Mesodermal cell (in vitro differentiated cells): ENCODE measurements around the gene PMEL.

ENCODE experiments used
- H3K27ac ChIP-seq: 2 replicates; pipeline ENCODE4 v1.7.0; 2013; ENCODE audit warnings: mild to moderate bottlenecking, low read depth, low read length, moderate library complexity; ENCODE audit not compliant: severe bottlenecking
- H3K36me3 ChIP-seq: 2 replicates; pipeline ENCODE4 v1.7.1; 2013; ENCODE audit warnings: mild to moderate bottlenecking, low read length, moderate library complexity; ENCODE audit not compliant: control insufficient read depth, insufficient read depth
- H3K4me1 ChIP-seq: one replicate; pipeline ENCODE4 v1.7.1; 2013; ENCODE audit warnings: mild to moderate bottlenecking, low read length; ENCODE audit not compliant: insufficient read depth, control insufficient read depth, poor library complexity, severe bottlenecking
- H3K4me3 ChIP-seq: 2 replicates; pipeline ENCODE4 v1.7.0; 2013; ENCODE audit warnings: low read length, control low read depth, mild to moderate bottlenecking; ENCODE audit not compliant: insufficient read depth, poor library complexity, severe bottlenecking; ENCODE audit errors: extremely low read depth
- H3K9me3 ChIP-seq: 2 replicates; pipeline ENCODE4 v1.7.1; 2013; ENCODE audit warnings: mild to moderate bottlenecking, low read length, moderate library complexity; ENCODE audit not compliant: control insufficient read depth
- WGBS, 2 experiments: methylation state at CpG; one replicate each; pipeline ENCODE4 v1.1.5; 2013; ENCODE audit warnings: missing lambda C conversion rate in 2 of 2; ENCODE audit not compliant: insufficient coverage in 2 of 2; 5-methylcytosine and 5-hydroxymethylcytosine counted together

The PMEL gene

GRCh38 chr12:55970775-55971174 is 4.9 kb upstream of the PMEL start:
- Histone ChIP-seq H3K36me3 (peaks cover 53% of the 10 kb centered on the region), H3K4me3 (no peak overlapping the region), H3K27ac (no peak overlapping the region), H3K4me1 (peaks cover 32% of the 10 kb centered on the region), H3K9me3 (no peaks in the 10 kb centered on the region)
- WGBS, 2 experiments: 83 to 96% methylated on average over 3 to 5 of the region's 7 CpGs

- no peak overlapping the region for H3K27ac ChIP-seq
- no peak overlapping the region for H3K4me3 ChIP-seq
- H3K4me1 ChIP-seq: peaks cover 31% of the 10 kb centered on the region
- 94% methylated on average over 3 of the region's 4 CpGs; no CpG with 5 or more reads in 1 of the 2 experiments for WGBS, 2 experiments
- H3K9me3 ChIP-seq: no peaks in the 10 kb centered on the region
- peaks cover 45% of the 10 kb centered on the region for H3K36me3 ChIP-seq
Observed at GRCh38 chr12:55969356-55969755, 3.5 kb upstream of the PMEL start.

- H3K27ac ChIP-seq: peak within 1 kb of the TSS; percentile 80
- peaks cover 39% of the 10 kb centered on the region for H3K36me3 ChIP-seq
- peaks cover 19% of the 10 kb centered on the region for H3K4me1 ChIP-seq
- WGBS, 2 experiments: 1% methylated on average over 36 to 37 of the region's 45 CpGs
- H3K9me3 ChIP-seq: no peaks in the 10 kb centered on the region
- peak within 1 kb of the TSS; percentile 91 for H3K4me3 ChIP-seq
Observed at GRCh38 chr12:55966408-55967281, 803 bp upstream of the PMEL start, which contains the start of gene CDK2. TSS of gene CDK2 (plus strand) at chr12:55966830. CDS start at chr12:55967009, 179 bp downstream.

- 33 to 50% methylated on average over 3 of the region's 5 CpGs for WGBS, 2 experiments
- H3K9me3 ChIP-seq: no peaks in the 10 kb centered on the region
- peaks cover 16% of the 10 kb centered on the region for H3K4me1 ChIP-seq
- H3K27ac ChIP-seq: peak overlapping the region; percentile 80
- no peak overlapping the region for H3K4me3 ChIP-seq
- peaks cover 25% of the 10 kb centered on the region for H3K36me3 ChIP-seq
Observed at GRCh38 chr12:55965240-55965639, 602 bp downstream of the PMEL start.

GRCh38 chr12:55963760-55964159 is 2.1 kb downstream of the PMEL start:
- Histone ChIP-seq H3K4me1 (peaks cover 16% of the 10 kb centered on the region), H3K36me3 (peaks cover 10% of the 10 kb centered on the region), H3K27ac (no peak overlapping the region), H3K9me3 (no peaks in the 10 kb centered on the region), H3K4me3 (no peak overlapping the region)
- 83 to 91% methylated on average over 2 of the region's 2 CpGs for WGBS, 2 experiments

GRCh38 chr12:55957106-55957859 is 8.6 kb downstream of the PMEL start:
- H3K27ac ChIP-seq: no peak overlapping the region
- H3K4me3 ChIP-seq: no peak overlapping the region
- WGBS, 2 experiments: 94 to 100% methylated on average over 5 of the region's 5 CpGs
- H3K9me3 ChIP-seq: no peaks in the 10 kb centered on the region
- peaks cover 10% of the 10 kb centered on the region for H3K4me1 ChIP-seq
- peaks cover 20% of the 10 kb centered on the region for H3K36me3 ChIP-seq

- Histone ChIP-seq H3K27ac (no peak overlapping the region), H3K9me3 (no peaks in the 10 kb centered on the region), H3K4me3 (no peak overlapping the region), H3K4me1 (peaks cover 10% of the 10 kb centered on the region), H3K36me3 (peaks cover 33% of the 10 kb centered on the region)
- 95 to 97% methylated on average over 4 to 5 of the region's 6 CpGs for WGBS, 2 experiments
Observed at GRCh38 chr12:55955800-55956508, 9.9 kb downstream of the PMEL start.

- 50 to 96% methylated on average over 1 to 3 of the region's 4 CpGs for WGBS, 2 experiments
- H3K4me3 ChIP-seq: no peak overlapping the region
- H3K9me3 ChIP-seq: no peaks in the 10 kb centered on the region
- no peak overlapping the region for H3K27ac ChIP-seq
- peaks cover 35% of the 10 kb centered on the region for H3K36me3 ChIP-seq
- H3K4me1 ChIP-seq: peaks cover 10% of the 10 kb centered on the region
Observed at GRCh38 chr12:55955344-55955743, 10.5 kb downstream of the PMEL start.

- no peak overlapping the region for H3K27ac ChIP-seq
- H3K36me3 ChIP-seq: peaks cover 46% of the 10 kb centered on the region
- no peaks in the 10 kb centered on the region for H3K4me1 ChIP-seq
- WGBS, 2 experiments: 93 to 100% methylated on average over 2 of the region's 6 CpGs
- no peaks in the 10 kb centered on the region for H3K9me3 ChIP-seq
- no peak overlapping the region for H3K4me3 ChIP-seq
Observed at GRCh38 chr12:55946553-55946952, 19.3 kb downstream of the PMEL start.

GRCh38 chr12:55942577-55943136 is 23.2 kb downstream of the PMEL start:
- Histone ChIP-seq H3K36me3 (peaks cover 67% of the 10 kb centered on the region), H3K4me1 (no peaks in the 10 kb centered on the region), H3K4me3 (no peak overlapping the region), H3K27ac (no peak overlapping the region), H3K9me3 (no peaks in the 10 kb centered on the region)
- 88 to 100% methylated on average over 1 of the region's 1 CpG for WGBS, 2 experiments
